ENCODE measurements around the gene TTC21B.

GRCh38 chr2:165961818-165962217 is 8.2 kb upstream of the TTC21B start:
- TF ChIP-seq POLR2A (IDR thresholded peaks at IDR 0.05; ENCODE audit: low read depth, low read length), result no peak
- no peak for TF ChIP-seq TAF1 (IDR thresholded peaks at IDR 0.05; ENCODE audit: low read depth, low read length)
- TF ChIP-seq POLR2AphosphoS5 (IDR thresholded peaks at IDR 0.05; ENCODE audit: low read depth, low read length), result no peak

Data from GM12891 (cell line).